Lung (tissue), 12 donors: Measurements from ENCODE around the gene SSH2. TPM values are rescaled to one million over a fixed set of nuclear protein-coding genes. Genes with fewer than 3 reads are reported as not detected.

Source experiments
- ATAC-seq: fragments of 200-7000 bp; cut with Tn5 transposase; one replicate; pipeline ENCODE4 v1.9.1; 2020; ENCODE audit warnings: moderate number of reproducible peaks; ENCODE audit not compliant: insufficient read depth, low FRiP score
- DNase-seq, 3 donors: peaks; one replicate each; pipeline ENCODE4 v3.0.0-alpha.2; 2013 to 2017
- H3K27ac ChIP-seq, 2 donors: one replicate each; pipeline ENCODE4 v1.5.1; 2013; ENCODE audit warnings: mild to moderate bottlenecking in 2 of 2, moderate library complexity in 2 of 2, control low read depth in 1 of 2, inconsistent platforms in 1 of 2, low read depth in 1 of 2, low read length in 1 of 2
- H3K27me3 ChIP-seq, 3 donors: one replicate each; pipeline ENCODE4 v1.5.1; 2013; ENCODE audit warnings: low read length in 2 of 3; ENCODE audit not compliant: control insufficient read depth in 3 of 3, insufficient read depth in 3 of 3
- H3K36me3 ChIP-seq, 4 donors: one replicate each; pipeline ENCODE4 v1.5.1; 2013; ENCODE audit warnings: low read length in 4 of 4, mild to moderate bottlenecking in 1 of 4, moderate library complexity in 1 of 4; ENCODE audit not compliant: control insufficient read depth in 4 of 4, insufficient read depth in 4 of 4
- H3K4me1 ChIP-seq, 5 donors: one replicate each; pipeline ENCODE4 v1.5.1; 2013; ENCODE audit warnings: low read length in 5 of 5, mild to moderate bottlenecking in 2 of 5, moderate library complexity in 1 of 5; ENCODE audit not compliant: control insufficient read depth in 5 of 5, insufficient read depth in 5 of 5
- H3K4me3 ChIP-seq: one replicate; pipeline ENCODE4 v1.5.1; 2013; ENCODE audit warnings: mild to moderate bottlenecking, control low read depth, moderate library complexity
- H3K9ac ChIP-seq, 2 donors: one replicate each; pipeline ENCODE4 v1.5.1; 2013; ENCODE audit warnings: low read length in 2 of 2, control low read depth in 1 of 2; ENCODE audit not compliant: insufficient read depth in 1 of 2
- H3K9me3 ChIP-seq, 4 donors: one replicate each; pipeline ENCODE4 v1.5.1; 2013; ENCODE audit warnings: low read length in 3 of 4, mild to moderate bottlenecking in 1 of 4, moderate library complexity in 1 of 4; ENCODE audit not compliant: control insufficient read depth in 4 of 4, insufficient read depth in 3 of 4
- WGBS, 2 donors: extraction: QIAGEN DNeasy Blood & Tissue Kit; methylation state at CpG; one replicate each; pipeline ENCODE4 v1.1.7; 2013; 5-methylcytosine and 5-hydroxymethylcytosine counted together
- polyA plus RNA-seq, 2 donors: library from polyadenylated mRNA; stranded (reverse); fragments of 200-250 nt; gene quantifications; one replicate each; pipeline ENCODE4 v1.2.1, GENCODE V29; 2013
- total RNA-seq, 2 donors: library from RNA; depleted of rRNA in 1 of 2; stranded (reverse); fragments of >200 nt in 1 of 2; gene quantifications; one replicate each; pipeline ENCODE4 v1.2.1, GENCODE V29; 2014 to 2021
- TF ChIP-seq, protein P1 (sequence below): IDR thresholded peaks from 2 replicates; pipeline ENCODE4 v1.5.1; 2012; ENCODE audit warnings: mild to moderate bottlenecking; ENCODE audit errors: control extremely low read depth, extremely low read depth
- donor health status: control.
- donor health status: control.
- donor health status: Bipolar disorder and iron deficiency.
- donor health status: healthy.
- donor health status: DM: yes; HTN: yes; CAD: no.

Gene SSH2
- total and polyA plus RNA-seq, 4 donors = 23.4 to 69.4 (median 41.1) TPM

GRCh38 chr17:29625037-29625750 lies 304.8 kb downstream of the SSH2 start:
- H3K4me1 ChIP-seq = peaks cover 0 to 11% (median 11%) of the 10 kb centered on the region in 5 donors
- H3K36me3 ChIP-seq = peaks cover 0 to 7% (median 0%) of the 10 kb centered on the region in 4 donors
- ATAC-seq = no peak
- peak in 2 of 3 donors; percentile 33 to 49 for DNase-seq
- 82 to 86% methylated on average over 8 of the region's 8 CpGs for WGBS, 2 donors
- TF ChIP-seq, protein P1, sequence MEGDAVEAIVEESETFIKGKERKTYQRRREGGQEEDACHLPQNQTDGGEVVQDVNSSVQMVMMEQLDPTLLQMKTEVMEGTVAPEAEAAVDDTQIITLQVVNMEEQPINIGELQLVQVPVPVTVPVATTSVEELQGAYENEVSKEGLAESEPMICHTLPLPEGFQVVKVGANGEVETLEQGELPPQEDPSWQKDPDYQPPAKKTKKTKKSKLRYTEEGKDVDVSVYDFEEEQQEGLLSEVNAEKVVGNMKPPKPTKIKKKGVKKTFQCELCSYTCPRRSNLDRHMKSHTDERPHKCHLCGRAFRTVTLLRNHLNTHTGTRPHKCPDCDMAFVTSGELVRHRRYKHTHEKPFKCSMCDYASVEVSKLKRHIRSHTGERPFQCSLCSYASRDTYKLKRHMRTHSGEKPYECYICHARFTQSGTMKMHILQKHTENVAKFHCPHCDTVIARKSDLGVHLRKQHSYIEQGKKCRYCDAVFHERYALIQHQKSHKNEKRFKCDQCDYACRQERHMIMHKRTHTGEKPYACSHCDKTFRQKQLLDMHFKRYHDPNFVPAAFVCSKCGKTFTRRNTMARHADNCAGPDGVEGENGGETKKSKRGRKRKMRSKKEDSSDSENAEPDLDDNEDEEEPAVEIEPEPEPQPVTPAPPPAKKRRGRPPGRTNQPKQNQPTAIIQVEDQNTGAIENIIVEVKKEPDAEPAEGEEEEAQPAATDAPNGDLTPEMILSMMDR = no peak
- peaks cover 0 to 3% (median 0%) of the 10 kb centered on the region in 4 donors for H3K9me3 ChIP-seq
- H3K27ac ChIP-seq = peak overlapping the region in 1 of 2 donors; percentile 14
- H3K9ac ChIP-seq = no peak overlapping the region
- no peak overlapping the region for H3K4me3 ChIP-seq
- peaks cover 0 to 11% (median 11%) of the 10 kb centered on the region in 3 donors for H3K27me3 ChIP-seq

- Histone ChIP-seq H3K4me3 (no peak overlapping the region), H3K27ac (peak overlapping the region in 1 of 2 donors; percentile 14), H3K9ac (no peak overlapping the region), H3K27me3 (peaks cover 0 to 16% (median 12%) of the 10 kb centered on the region in 3 donors), H3K4me1 (peaks cover 0 to 11% (median 11%) of the 10 kb centered on the region in 5 donors), H3K36me3 (peaks cover 0 to 5% (median 0%) of the 10 kb centered on the region in 4 donors), H3K9me3 (peaks cover 0 to 3% (median 0%) of the 10 kb centered on the region in 4 donors)
- TF ChIP-seq, protein P1 = no peak
- DNase-seq (no peak), ATAC-seq (no peak)
- WGBS, 2 donors = 77 to 90% methylated on average over 4 of the region's 4 CpGs
These were observed 305.4 kb downstream of the SSH2 start for GRCh38 chr17:29624586-29624985.

- peak overlapping the region in 1 of 2 donors; percentile 93 for H3K27ac ChIP-seq
- peaks cover 0 to 3% (median 0%) of the 10 kb centered on the region in 4 donors for H3K9me3 ChIP-seq
- TF ChIP-seq, protein P1 = no peak
- WGBS, 2 donors = 53 to 54% methylated on average over 4 of the region's 4 CpGs
- peaks cover 0 to 13% (median 11%) of the 10 kb centered on the region in 5 donors for H3K4me1 ChIP-seq
- no peak overlapping the region for H3K4me3 ChIP-seq
- H3K36me3 ChIP-seq = peaks cover 0 to 3% (median 0%) of the 10 kb centered on the region in 4 donors
- DNase-seq = no peak
- ATAC-seq = no peak
- peaks cover 0 to 29% (median 24%) of the 10 kb centered on the region in 3 donors for H3K27me3 ChIP-seq
- H3K9ac ChIP-seq = no peak overlapping the region
These were observed 306.8 kb downstream of the SSH2 start for GRCh38 chr17:29623283-29623647.
